ENCODE measurements around the gene SMIM5. TPM values are rescaled to one million over a fixed set of nuclear protein-coding genes. Genes with fewer than 3 reads are reported as not detected.

Gene SMIM5
- total and polyA plus RNA-seq, 8 donors: 0.55 to 15.3 (median 0.86) TPM

GRCh38 chr17:75643643-75644017 is 10.4 kb downstream of the SMIM5 start:
- peak overlapping the region in 2 of 4 donors; percentile 8 to 74 for H3K27ac ChIP-seq
- FAIRE-seq (no peak), DNase-seq (peak in 1 of 6 donors; percentile 12), ATAC-seq (no peak)
- no peaks in the 10 kb centered on the region for H3K9me3 ChIP-seq
- no peaks in the 10 kb centered on the region for H3K36me3 ChIP-seq
- intact Hi-C loops (cut with DNase I): no loop called here
- no peak overlapping the region for H3K4me3 ChIP-seq
- TF ChIP-seq, protein P1, sequence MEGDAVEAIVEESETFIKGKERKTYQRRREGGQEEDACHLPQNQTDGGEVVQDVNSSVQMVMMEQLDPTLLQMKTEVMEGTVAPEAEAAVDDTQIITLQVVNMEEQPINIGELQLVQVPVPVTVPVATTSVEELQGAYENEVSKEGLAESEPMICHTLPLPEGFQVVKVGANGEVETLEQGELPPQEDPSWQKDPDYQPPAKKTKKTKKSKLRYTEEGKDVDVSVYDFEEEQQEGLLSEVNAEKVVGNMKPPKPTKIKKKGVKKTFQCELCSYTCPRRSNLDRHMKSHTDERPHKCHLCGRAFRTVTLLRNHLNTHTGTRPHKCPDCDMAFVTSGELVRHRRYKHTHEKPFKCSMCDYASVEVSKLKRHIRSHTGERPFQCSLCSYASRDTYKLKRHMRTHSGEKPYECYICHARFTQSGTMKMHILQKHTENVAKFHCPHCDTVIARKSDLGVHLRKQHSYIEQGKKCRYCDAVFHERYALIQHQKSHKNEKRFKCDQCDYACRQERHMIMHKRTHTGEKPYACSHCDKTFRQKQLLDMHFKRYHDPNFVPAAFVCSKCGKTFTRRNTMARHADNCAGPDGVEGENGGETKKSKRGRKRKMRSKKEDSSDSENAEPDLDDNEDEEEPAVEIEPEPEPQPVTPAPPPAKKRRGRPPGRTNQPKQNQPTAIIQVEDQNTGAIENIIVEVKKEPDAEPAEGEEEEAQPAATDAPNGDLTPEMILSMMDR (IDR thresholded peaks at IDR 0.05): no peak
- H3K4me1 ChIP-seq: peaks cover 12 to 21% (median 13%) of the 10 kb centered on the region in 3 donors
- 89 to 94% methylated on average over 7 of the region's 7 CpGs for WGBS, 2 donors
- H3K27me3 ChIP-seq: no peaks in the 10 kb centered on the region

DNA sequence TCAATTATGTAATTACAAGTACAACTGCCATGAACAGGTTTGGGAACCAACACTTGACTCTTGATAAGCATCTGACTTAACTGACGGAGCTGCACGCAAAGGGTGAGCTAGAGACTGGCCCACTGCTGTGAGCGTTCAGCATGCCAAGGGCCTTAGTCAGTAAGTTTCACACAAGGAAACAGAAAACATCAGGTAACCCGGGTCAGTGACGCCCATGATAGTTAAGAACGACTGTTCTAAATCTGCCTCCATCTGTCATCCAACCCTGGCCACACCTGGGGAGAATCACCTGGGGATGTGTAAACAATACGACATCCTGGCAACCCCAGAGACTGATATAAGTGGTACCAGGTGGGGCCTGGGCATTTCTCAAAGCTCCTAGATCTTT is 12.3 kb downstream of the SMIM5 start:
- Histone ChIP-seq H3K27ac (peak overlapping the region; percentile 95 to 99 (median 96)), H3K4me1 (peaks cover 12 to 21% (median 13%) of the 10 kb centered on the region in 3 donors), H3K4me3 (peak overlapping the region in 1 of 4 donors; percentile 35)

DNA sequence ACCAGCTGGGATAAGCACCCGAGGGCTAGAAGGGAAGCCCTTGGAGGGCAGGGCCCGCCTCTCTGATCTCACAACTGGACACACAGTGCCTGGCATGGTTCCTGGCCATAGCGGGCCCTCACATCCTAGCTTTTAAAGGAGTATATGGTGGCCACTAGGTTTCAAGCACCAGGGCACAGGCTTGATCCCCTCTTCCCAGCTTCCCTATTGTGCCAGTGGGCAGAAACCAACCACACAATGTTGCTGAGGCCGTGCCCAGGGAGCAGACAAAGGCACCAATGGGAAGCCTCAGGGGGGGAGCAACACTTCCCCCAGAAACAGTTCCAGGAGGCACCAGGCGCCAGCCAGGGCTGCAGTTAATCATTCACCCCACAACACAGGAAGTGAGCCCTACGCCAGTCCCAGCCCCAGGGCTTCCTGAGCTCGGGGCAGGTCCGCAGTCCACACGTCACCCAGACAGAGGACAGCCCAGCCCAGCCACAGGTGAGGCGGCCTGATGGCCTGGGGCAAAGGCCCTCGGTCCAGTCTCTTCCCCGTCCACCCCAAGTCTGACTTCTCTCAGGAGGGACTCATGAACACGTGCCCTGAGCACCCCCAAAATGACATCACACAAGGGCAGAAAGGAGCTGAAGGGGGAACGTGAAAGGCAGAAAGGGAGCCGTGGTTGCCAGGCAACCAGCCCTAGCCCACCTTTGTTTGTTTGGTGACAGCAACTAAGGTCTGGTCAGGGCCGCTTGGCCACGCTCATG is 12.8 kb downstream of the SMIM5 start:
- Histone ChIP-seq H3K27me3 (no peaks in the 10 kb centered on the region), H3K4me3 (peak overlapping the region in 2 of 4 donors; percentile 21 to 35), H3K4me1 (peaks cover 12 to 21% (median 13%) of the 10 kb centered on the region in 3 donors), H3K27ac (peak overlapping the region; percentile 95 to 99 (median 96)), H3K36me3 (peaks cover 0 to 11% (median 7%) of the 10 kb centered on the region in 3 donors), H3K9me3 (no peaks in the 10 kb centered on the region)
- no peak for FAIRE-seq
- 12 to 13% methylated on average over 17 of the region's 17 CpGs for WGBS, 2 donors
- TF ChIP-seq, protein P1 (IDR thresholded peaks at IDR 0.05): no peak
- intact Hi-C loops (cut with DNase I): no loop called here
- DNase-seq: peak; percentile 86 to 97 (median 93)
- peak; percentile 95 to 96 (median 96) for ATAC-seq

More for the DNA sequence above, 12.3 kb downstream of the SMIM5 start:
- intact Hi-C loops (cut with DNase I): no loop called here
- ATAC-seq (peak; percentile 32 to 72 (median 57)), DNase-seq (peak in 3 of 6 donors; percentile 45 to 64 (median 45)), FAIRE-seq (no peak)
- Histone ChIP-seq H3K27me3 (no peaks in the 10 kb centered on the region), H3K36me3 (peaks cover 0 to 10% (median 3%) of the 10 kb centered on the region in 3 donors), H3K9me3 (no peaks in the 10 kb centered on the region)
- WGBS, 2 donors: 35 to 42% methylated on average over 7 of the region's 7 CpGs
- TF ChIP-seq, protein P1 (IDR thresholded peaks at IDR 0.05): no peak

- H3K27ac ChIP-seq: peak overlapping the region; percentile 95 to 99 (median 96)
- peaks cover 0 to 11% (median 7%) of the 10 kb centered on the region in 3 donors for H3K36me3 ChIP-seq
- ATAC-seq: peak in 2 of 4 donors; percentile 1 to 9
- TF ChIP-seq, protein P1 (IDR thresholded peaks at IDR 0.05): no peak
- no peaks in the 10 kb centered on the region for H3K27me3 ChIP-seq
- H3K4me3 ChIP-seq: peak overlapping the region in 2 of 4 donors; percentile 21 to 35
- intact Hi-C loops (cut with DNase I): no loop called here
- no peak for FAIRE-seq
- DNase-seq: peak in 1 of 6 donors; percentile 43
- 61 to 70% methylated on average over 6 of the region's 6 CpGs for WGBS, 2 donors
- peaks cover 12 to 21% (median 13%) of the 10 kb centered on the region in 3 donors for H3K4me1 ChIP-seq
- H3K9me3 ChIP-seq: no peaks in the 10 kb centered on the region
Measured at GRCh38 chr17:75646638-75646992, 13.4 kb downstream of the SMIM5 start.

- 80 to 88% methylated on average over 7 of the region's 7 CpGs for WGBS, 2 donors
- Histone ChIP-seq H3K27me3 (no peaks in the 10 kb centered on the region), H3K36me3 (peaks cover 0 to 11% (median 7%) of the 10 kb centered on the region in 3 donors), H3K4me1 (peaks cover 12 to 21% (median 13%) of the 10 kb centered on the region in 3 donors), H3K9me3 (no peaks in the 10 kb centered on the region), H3K27ac (peak overlapping the region; percentile 95 to 99 (median 96)), H3K4me3 (peak overlapping the region in 2 of 4 donors; percentile 21 to 35)
- TF ChIP-seq, protein P1 (IDR thresholded peaks at IDR 0.05): no peak
- ATAC-seq (no peak), FAIRE-seq (no peak), DNase-seq (peak in 2 of 6 donors; percentile 64)
- intact Hi-C loops (cut with DNase I): no loop called here
Measured at GRCh38 chr17:75647061-75647460, 13.8 kb downstream of the SMIM5 start.

All from pancreas (tissue), 10 donors.